ENCODE measurements around the gene AMPD2.
A peak's percentile ranks its signal among the peaks of the same experiment; 100 is the strongest.
"Not testable (repeated sequence)": the region's sequence is repeated elsewhere in the genome, so short reads cannot be mapped to it uniquely, and the experiment has no call there.

AMPD2 gene

GRCh38 chr1:109653306-109653705 lies 33.7 kb downstream of the AMPD2 start:
- DNase-seq = no peak

- DNase-seq = no peak
Measured at GRCh38 chr1:109654519-109654918, 34.9 kb downstream of the AMPD2 start.

- peak; percentile 42 to 49 for DNase-seq
Measured at GRCh38 chr1:109655615-109656519, 36.2 kb downstream of the AMPD2 start, which contains the start of gene GSTM4. GSTM4 (plus strand) TSS chr1:109656099; CDS start chr1:109656390, 291 bp downstream.

GRCh38 chr1:109657395-109657794 lies 37.8 kb downstream of the AMPD2 start:
- no peak for DNase-seq

GRCh38 chr1:109657970-109658369 lies 38.3 kb downstream of the AMPD2 start:
- no peak for DNase-seq

- DNase-seq = no peak
Measured at GRCh38 chr1:109658533-109659042, 39.0 kb downstream of the AMPD2 start.

- DNase-seq = no peak
Measured at GRCh38 chr1:109659145-109659544, 39.5 kb downstream of the AMPD2 start.

- no peak for DNase-seq
Measured at GRCh38 chr1:109659997-109660690, 40.5 kb downstream of the AMPD2 start.

GRCh38 chr1:109660691-109661026 lies 41.0 kb downstream of the AMPD2 start:
- not testable (repeated sequence) for DNase-seq

- no peak for DNase-seq
Measured at GRCh38 chr1:109661391-109661790, 41.8 kb downstream of the AMPD2 start.

- DNase-seq = no peak
Measured at GRCh38 chr1:109664671-109665070, 45.0 kb downstream of the AMPD2 start.

- DNase-seq = peak; percentile 73 to 82
Measured at GRCh38 chr1:109667452-109668122, 48.0 kb downstream of the AMPD2 start, which contains the start of gene GSTM2. GSTM2 (plus strand) TSS chr1:109668057; CDS start chr1:109668116, 59 bp downstream.

GRCh38 chr1:109668123-109668775 lies 48.6 kb downstream of the AMPD2 start:
- no peak for DNase-seq

- no peak for DNase-seq
Measured at GRCh38 chr1:109669246-109669948, 49.8 kb downstream of the AMPD2 start.

GRCh38 chr1:109669949-109670302 lies 50.3 kb downstream of the AMPD2 start:
- DNase-seq = not testable (repeated sequence)

- no peak for DNase-seq
Measured at GRCh38 chr1:109671067-109671466, 51.4 kb downstream of the AMPD2 start.

GRCh38 chr1:109673861-109674260 lies 54.2 kb downstream of the AMPD2 start:
- not testable (repeated sequence) for DNase-seq

GRCh38 chr1:109676683-109677381 lies 57.2 kb downstream of the AMPD2 start:
- not testable (repeated sequence) for DNase-seq

- DNase-seq = no peak
Measured at GRCh38 chr1:109677459-109677858, 57.8 kb downstream of the AMPD2 start.

GRCh38 chr1:109678637-109679036 lies 59.0 kb downstream of the AMPD2 start:
- DNase-seq = not testable (repeated sequence)

Measured in activated CD4-positive, alpha-beta T cell treated with anti-CD3 and anti-CD28 coated beads for 4 hours (primary cell).